ENCODE measurements around the gene TNNI3K.

Gene TNNI3K

DNA sequence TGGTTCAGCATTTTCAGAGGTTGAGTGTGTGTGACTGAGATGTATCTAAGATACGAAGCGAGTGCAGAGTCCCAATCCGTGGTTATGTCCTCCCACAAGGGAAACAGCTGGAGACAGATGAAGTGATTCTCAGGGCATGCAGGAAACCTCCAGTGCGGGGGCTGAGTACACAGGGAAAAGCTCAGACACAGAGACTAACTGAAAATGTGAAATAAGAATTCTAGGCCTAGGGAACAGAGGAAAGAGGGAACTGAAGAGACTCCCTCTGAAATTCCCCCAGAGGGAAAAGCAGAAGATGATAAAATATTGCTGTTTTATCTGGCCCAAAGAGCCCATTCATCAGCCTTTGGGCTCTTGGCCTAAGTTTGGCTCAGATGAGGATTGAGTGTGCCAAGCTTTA, 160.4 kb downstream of the TNNI3K start:
- no peak for DNase-seq

DNA sequence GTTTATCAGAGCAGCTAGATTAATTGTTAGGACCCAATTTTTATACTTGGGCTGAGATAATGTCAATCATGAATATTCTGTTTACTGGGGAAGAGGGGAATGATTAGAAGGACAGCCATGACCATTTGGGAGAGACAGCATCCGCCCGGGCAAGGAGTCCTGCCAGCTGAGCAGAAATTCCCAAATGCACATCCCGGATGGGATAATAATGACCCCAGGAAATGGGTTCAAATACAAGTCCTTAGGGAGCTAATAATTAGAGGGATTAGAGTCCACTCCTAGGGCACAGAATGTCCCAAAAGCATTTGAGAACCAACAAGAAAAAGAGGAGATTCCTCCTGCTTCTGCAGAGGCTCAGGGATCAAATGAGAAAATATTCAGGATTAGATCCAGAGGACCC, 161.3 kb downstream of the TNNI3K start:
- no peak for DNase-seq

DNA sequence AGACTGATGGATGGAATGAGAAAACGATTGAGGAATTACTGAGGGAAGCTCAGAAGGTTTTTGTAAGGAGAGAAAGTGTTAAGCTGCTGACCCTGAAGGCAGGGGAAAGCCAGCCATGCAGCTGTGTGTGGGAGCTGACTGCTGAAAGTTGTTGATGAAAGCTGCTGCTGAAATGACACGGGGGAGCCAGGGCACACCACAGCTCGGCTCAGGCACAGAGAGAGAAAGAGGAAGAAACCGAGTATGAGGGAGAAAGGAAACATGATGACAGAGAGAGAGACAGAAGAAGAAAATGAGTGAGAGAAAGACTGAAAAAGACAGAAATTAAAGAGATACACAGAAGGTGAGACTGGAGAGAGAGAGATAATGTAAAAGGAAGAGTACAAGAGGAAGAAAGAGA, 161.7 kb downstream of the TNNI3K start:
- DNase-seq = no peak

DNA sequence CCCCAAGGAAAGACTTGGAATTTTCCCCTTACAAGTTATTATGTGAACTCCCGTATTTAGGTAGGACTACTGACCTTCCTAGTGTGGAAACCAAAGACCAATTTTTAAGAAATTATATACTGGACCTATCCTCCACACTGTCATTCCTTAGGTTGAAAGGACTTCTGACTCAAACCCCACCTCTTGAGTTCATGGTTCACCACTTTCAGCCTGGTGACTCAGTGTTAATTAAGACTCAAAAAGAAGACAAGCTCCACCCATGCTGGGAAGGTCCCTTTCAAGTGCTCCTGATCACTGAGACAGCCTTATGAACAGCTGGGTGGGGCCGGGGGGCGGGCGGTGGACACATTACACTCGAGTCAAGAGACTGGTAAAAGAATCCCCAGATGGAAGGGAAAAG, 164.1 kb downstream of the TNNI3K start:
- no peak for DNase-seq

DNA sequence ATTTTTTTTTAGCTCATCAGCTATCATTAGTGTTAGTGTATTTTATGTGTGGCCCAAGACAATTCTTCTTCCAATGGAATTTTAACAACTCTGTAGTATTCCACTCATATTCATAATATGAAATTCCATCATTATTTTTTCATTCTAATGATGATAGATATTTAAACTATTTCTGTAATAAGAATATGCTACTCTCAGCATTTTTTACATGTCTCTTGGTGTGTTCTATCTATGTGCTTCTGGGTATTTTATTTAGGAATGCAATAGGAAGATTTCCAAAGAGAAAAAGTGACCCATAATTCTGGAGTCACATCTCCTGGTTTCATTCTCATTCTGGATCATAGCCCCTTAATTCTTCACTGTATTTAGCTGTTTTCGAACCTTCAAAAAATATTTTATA, 167.7 kb downstream of the TNNI3K start:
- no peak for DNase-seq

DNA sequence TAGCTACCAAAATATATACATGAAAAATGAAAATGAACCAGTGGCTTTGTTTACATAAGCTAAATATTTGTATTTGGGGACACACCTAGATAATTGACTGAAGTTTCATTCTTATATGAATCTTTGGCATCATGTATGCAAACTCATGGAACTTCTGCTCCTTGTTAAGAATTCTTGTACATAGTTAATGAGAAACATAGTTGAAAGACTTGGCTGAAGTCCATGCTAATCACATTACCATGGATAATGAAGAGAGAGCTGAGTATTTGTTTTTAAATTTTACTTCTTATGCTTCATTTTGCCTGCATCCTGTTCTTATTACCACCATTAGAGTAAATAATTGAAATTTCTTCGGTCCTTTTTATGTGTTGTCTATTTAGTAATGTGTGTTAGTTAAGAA, 168.4 kb downstream of the TNNI3K start:
- DNase-seq = no peak

DNA sequence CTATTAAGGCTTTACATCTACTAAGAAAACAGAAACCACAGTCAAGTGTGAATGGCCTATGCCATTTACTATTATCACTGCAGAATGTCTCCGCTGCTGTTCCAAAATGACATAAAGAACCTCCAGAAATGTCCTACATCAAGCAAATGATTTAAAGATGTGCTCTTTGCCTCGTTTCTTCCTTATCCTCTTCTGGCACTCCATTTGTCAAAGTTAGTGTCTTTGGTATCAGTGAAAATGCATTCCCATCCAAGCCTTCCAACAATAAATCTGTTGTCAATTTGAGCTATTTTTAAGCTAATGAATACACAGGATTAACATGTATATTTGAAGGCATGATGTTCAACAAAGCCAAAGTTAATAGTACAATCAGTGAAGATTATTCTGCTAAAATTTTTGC, 171.6 kb downstream of the TNNI3K start:
- no peak for DNase-seq

DNA sequence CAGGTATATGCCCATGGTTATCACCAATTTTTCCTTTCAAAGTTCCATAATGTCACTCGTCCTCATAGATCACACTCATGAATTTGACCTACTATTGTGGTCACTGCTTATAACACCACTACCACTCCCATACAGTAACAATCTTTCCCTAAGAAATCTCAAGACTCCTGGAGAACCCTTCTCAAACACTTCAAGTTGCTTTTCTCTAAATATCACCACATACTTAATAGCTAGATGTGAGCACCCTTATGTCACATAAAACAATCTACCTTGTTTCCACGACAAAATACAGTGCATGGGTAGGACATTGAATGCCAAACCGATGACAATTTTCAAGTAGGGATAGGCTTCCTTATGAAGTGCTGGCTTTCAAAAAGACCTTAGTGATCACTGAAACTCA, 172.7 kb downstream of the TNNI3K start:
- DNase-seq = no peak

DNA sequence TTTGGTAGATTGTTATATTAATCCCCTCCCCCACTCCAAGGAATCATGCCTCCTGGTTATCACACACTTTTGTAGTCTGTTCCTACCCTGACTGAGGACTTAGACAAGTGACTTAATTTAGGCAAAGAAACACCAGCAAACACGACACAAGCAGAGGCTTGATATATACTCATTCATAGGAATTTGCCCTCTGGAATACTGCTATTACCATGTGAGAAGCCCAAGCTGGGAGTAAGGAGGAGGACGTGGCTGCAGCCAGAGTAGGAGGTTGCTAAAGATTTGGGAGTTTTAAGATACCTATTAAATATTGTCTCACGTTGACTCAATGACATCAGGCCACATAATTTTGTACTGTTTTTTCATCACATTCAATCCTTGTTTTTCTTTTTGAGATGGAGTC, 177.1 kb downstream of the TNNI3K start:
- DNase-seq = no peak

DNA sequence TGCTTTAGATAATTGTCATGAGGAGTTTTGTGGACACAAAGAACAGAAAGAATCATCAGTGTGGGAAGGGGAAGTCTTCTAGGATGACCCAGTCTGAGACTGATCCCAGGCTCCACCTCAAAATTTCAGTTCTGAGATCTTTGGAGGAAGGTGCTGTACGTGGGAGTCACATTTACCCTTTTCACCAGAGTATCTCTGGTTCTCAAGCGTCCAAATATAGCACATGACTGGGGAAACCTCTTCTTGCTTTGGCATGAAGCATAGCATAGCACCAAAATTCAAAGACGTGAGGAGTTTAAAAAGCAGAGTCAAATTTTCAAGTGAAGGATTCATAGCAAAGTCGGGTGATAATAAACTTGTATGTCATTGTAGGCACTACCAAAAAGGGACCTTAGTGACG, 180.7 kb downstream of the TNNI3K start:
- DNase-seq = no peak

DNA sequence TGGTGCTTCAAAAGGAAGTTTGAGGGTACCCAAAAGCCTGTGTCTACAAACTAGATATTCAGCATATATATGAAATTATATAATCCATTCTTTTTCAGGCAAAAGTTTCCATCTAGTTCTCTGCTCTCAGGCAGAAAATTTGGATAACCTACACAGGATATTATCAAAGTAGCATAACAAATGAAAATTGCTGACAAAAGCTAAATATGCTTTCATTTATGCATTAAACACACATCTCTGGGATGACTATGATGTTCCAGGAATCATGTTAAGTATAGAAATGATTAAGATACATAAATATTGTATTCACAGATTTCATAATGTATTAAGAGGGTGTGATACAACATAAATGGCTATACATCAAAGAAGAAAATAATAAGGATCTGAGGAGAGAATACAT, 184.4 kb downstream of the TNNI3K start:
- no peak for DNase-seq

DNA sequence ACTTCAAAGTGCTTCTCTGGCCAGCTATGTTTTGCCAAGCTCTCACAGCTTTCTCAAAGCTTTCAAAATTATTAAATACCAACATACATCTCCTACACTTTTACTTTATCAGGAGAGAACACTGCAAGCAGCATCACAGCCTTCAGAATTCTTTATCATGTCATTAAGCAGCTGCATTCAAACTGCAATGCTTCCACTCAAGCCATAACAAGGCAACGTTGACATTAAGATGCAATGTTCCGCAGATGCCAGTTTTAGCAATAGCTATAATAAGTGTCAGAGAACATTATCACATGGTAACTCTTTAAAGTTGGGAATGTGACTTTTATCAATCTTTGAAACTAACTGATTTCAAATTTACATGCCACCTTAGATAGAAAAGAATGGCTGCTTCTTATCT, 185.3 kb downstream of the TNNI3K start:
- DNase-seq = no peak

DNA sequence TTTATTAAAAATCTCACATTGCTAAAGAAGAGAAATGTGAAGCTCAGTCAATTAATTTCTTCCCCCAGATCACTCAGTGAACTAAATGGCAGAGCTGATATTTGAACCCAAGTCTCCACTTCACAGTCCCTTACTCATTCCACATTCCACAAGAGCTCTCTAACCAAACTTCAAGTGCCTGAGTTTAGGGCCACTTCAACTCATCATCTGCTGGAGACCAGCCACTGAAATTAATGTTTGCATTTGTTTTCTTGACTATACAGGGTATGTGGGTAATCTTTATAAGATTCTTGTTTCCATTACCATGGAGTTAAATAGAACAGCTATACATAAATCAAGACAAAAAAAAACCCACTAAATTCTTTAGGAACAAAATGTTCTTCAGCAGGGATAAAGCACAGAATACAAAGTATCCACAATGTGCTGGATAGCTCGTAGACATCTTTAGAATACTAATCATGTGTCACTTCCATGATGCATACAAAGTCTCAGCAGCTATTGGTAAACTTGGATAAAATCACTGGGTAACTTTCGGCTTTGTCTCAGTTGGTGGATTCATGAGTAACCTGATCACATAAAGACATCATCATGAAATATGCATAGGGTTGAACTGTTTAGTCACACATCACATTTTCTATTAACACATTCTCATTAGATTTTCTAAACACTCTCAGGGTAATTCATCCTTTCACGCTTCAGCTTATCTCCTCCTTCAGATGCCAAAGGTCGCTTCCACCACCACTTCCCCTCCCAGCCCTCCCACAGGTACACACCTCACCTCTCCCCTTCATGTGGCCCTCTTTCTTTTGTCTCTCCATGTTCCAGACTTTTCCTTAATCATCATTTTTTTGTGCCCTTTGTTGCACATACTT, 187.5 kb downstream of the TNNI3K start:
- DNase-seq = no peak

DNA sequence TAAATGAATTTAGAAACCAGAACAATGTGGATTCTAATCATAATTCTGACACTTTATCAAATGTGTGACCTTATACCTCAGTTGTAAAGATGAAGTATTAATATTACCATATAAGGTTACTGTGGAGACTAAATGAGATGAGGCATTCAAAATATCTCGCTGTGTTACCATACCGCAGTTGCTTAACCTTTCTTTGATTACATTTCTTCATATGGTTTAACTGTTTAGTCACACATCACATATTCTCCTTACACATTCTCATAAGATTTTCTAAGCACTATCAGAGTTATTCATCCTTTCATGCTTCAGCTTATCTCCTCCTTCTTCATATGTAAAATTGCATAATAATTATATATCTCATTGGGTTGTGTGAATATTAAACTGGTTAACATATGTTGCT, 188.3 kb downstream of the TNNI3K start:
- no peak for DNase-seq

DNA sequence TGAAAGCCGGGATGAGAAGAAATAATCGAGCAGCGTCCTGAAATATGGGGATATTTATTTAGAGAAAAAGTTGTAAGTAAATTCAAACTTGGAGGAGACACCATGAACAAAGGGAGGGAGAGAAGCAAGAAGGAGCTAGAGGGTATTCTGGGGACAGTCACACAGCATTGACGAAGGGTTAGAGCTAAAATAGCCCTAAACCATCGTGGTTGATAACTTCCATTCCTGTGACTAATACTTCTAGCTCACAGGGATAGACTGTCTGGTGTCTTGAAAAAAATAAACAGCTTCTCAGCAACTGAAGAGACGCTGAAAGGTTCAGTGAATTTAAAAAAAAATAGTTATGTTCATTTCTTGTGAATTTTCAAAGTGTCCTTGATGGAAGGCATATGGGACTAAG, 190.5 kb downstream of the TNNI3K start:
- no peak for DNase-seq

DNA sequence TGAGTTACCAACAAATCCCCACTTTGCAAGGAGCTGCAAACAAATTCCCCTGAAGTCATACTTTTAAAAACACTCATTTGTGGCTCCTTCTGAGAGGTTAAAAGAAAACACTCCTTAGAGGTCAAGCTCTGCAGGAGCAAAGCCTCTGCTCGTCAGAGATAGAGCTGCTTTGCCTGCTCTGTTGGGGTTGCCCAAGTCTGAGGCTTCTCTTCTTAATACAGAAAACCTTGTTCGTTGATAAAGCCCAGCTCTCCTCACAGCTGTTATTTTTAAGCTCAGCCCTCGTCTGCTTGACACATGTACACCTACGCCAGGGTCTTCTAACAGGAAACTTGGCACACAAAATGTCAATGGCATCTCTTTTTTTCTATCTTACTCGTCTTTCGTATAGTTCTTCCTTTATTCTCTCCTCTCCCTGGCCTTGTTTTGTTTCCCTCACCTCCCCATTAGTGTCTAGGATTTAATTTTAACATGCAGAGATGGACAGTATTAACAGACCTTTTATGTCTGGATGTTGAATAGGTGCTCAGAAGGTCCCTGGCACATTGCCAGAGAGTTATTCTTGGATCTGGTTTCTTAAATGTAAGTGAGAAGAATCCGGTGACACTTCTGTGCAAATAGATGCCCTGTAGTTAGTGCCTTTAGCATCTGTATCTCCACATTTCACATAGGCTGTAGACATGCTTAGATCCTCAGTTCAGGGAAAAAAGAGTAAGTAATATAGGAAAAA, 191.2 kb downstream of the TNNI3K start:
- DNase-seq = peak; percentile 7

DNA sequence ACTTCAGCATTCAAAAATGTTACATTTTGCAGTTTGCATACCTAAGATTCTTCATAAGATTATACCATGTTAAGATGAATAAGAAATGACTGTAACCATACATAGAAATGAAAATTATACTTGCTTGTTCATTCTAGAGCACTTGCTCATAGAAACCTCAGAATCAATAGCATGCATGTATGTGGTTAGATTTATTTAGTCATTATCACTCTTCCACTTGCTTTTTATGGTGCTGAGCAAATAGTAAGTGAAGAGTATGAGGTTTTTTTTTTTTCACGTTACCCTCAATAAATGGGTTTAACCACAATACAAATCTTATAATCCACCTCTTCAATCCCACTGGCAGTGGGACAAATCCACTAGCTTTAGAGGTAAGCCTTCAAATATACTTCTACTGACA, 192.5 kb downstream of the TNNI3K start:
- DNase-seq = no peak

DNA sequence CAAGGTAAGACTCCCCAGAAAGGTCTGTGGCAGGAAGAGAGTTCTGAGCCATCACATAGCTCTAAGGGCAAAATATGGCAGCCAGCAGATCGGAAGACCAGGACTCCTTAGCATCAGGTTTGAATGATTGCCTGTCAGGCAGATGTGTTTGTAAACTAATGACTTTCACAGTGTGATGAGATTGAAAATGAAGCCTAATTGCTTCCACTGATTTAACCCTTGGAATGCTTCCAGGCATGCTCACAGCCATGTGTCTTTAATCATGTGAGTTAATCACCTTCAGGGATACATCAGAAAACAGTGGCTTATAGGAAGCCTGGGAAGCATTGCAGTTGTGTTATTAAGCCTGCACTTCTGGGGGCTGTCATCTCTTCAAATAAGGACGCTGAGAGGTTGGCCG, 194.4 kb downstream of the TNNI3K start:
- DNase-seq = no peak

DNA sequence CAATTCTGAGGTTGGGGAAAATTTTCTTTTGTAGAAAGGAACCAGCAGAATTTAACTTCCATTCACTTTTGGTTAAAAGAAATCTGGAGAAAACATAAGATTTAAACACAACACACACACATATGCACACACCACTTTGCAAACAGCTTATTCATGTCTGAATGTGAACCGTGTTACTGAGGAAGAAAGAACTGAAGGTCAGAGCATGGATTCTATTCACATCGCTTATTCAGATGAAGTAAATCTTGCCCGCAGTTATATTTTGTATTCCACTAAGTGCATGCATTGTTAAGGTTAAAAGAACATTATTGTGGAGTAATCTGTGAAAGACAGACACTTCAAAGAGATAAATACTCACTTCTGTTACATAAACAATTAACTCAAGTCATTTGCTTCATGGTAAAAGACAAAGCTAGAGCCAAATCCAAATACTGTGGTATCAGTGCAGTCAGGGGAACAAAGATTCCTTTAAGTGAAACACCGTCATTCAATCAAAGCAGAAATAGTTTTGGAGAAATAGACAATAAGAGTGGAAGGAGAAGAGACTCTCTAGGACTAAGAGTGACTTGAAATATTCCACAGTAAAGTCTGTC, 195.3 kb downstream of the TNNI3K start:
- no peak for DNase-seq

DNA sequence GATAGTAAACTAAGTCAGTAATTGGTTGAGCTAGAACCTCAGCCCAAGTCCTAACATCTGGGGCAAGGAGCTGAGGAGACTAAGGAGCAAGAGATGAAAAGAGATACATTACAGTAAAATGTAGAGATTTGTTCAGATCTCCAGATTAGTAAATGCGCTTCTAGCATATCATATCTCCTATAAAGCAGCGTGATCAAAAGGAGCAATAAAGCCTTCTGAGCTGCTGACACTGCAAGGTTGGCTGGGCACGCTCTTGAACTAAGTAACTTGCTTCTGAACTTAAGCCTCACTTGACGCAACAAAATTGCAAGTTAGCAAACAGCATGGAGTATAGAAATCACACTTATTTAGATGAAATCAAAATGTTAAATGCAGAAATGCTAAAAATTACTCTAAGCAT, 196.3 kb downstream of the TNNI3K start:
- DNase-seq = no peak

DNA sequence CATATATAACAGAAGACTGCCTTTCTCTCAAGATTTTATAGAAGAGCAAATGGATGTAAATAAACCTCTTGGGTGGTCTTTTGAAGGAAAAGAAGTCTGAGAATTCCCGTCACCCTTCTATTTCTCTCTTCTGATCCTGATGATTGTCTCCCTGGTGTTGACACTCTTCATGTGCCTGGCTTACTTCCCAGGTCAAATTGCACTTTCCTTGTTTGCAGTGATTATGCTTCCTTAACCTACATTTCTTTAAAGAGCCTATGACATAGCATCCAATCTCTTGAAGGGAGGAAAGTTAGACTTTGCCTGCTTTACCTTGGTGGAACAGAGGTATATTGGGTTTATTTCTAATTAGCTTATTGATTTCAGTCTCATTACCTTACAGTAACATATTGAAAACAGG, 197.1 kb downstream of the TNNI3K start:
- DNase-seq = no peak

DNA sequence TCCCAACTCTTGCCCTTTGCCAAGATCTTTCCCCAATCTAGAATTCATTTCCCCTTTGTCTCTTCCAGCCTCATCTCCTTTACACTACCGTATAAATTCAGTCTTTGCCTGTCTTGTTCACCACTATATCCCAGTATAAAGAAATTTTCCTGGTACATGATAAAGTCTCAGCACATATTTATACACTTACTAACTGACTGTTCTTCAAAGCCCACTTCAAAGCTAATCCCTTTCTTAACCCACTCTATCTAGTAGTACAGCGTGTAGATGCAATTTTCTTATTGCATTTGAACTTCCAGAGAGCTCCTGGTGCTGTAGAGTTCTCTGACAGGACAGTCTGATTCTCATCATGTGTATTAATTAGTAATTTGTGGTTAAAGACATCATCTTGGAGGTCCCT, 199.1 kb downstream of the TNNI3K start:
- no peak for DNase-seq

DNA sequence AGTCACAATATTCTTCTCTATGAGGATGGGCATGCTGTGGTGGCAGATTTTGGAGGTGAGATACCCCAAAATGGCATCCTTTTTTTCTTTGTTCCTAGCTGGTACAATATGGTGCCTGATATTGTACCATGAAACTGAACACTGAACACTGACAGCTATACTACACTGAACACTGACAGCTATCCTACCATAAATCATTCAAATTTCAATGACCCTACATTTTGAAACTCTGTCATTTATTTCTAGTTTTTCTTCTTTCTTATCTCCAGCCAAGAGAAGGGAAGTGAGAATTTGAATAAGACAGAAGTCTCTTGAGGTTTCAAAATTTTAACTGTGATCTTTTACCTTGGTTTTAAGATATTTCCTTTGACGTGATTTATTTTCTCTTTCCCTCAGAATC, 200.9 kb downstream of the TNNI3K start:
- DNase-seq = no peak

DNA sequence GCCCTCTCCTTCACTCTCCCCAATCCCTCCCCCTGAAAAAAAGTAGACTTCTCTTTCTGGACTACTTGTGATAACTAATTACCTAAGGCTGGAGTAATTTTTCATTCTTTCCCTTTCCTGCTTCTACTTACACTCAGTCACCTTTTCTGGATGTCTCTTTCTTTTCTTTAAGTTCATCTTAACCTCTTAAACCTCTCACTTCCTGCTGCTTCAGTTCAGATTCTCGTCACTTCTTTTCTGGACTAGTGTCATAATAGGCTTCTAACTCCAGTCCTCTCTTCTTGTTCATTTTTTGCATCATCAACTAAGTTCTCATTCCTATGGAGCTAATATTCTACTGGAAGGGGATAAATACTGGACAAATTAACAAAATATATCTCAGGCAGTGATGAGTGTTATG, 201.8 kb downstream of the TNNI3K start:
- no peak for DNase-seq

All from RPMI8226 (cell line).